Measurements from ENCODE around the gene SCT.

Gene SCT
- long read RNA-seq: 0 reads

- TF ChIP-seq POLR2AphosphoS5 (IDR thresholded peaks at IDR 0.05; ENCODE audit: low read depth): no peak
- TF ChIP-seq GABPA (IDR thresholded peaks at IDR 0.05; ENCODE audit: low read depth): no peak
- no peak for TF ChIP-seq CTCF (IDR thresholded peaks at IDR 0.05; ENCODE audit: insufficient read depth, low read length)
- no peak for TF ChIP-seq REST (IDR thresholded peaks at IDR 0.05; ENCODE audit: insufficient replicate concordance, low read depth)
- TF ChIP-seq SPI1 (IDR thresholded peaks at IDR 0.05; ENCODE audit: borderline replicate concordance, low read depth): no peak
- H3K27me3 ChIP-seq (ENCODE audit: insufficient read depth, poor library complexity, severe bottlenecking): no peaks in the 10 kb centered on the region
- no peak within 1 kb of the TSS for H3K27ac ChIP-seq (replicated peaks)
Observed at GRCh38 chr11:626475-627307, at the start of gene SCT. Gene SCT (minus strand): TSS chr11:627181. CDS start chr11:627143, 38 bp downstream.

GRCh38 chr11:674406-674805 is 47.4 kb upstream of the SCT start:
- Histone ChIP-seq H3K27me3 (ENCODE audit: insufficient read depth, poor library complexity, severe bottlenecking) (no peaks in the 10 kb centered on the region), H3K27ac (replicated peaks) (no peak overlapping the region), H3K4me3 (replicated peaks; ENCODE audit: insufficient read depth, low read length) (no peak overlapping the region)
- DNase-seq (ENCODE audit: low read depth in 1 of 2, low spot score in 1 of 2): no peak
- no peak for TF ChIP-seq GABPA (IDR thresholded peaks at IDR 0.05; ENCODE audit: low read depth)
- no peak for TF ChIP-seq POLR2AphosphoS5 (IDR thresholded peaks at IDR 0.05; ENCODE audit: low read depth)
- no peak for TF ChIP-seq SPI1 (IDR thresholded peaks at IDR 0.05; ENCODE audit: borderline replicate concordance, low read depth)
- no peak for TF ChIP-seq REST (IDR thresholded peaks at IDR 0.05; ENCODE audit: insufficient replicate concordance, low read depth)
- no peak for TF ChIP-seq CTCF (IDR thresholded peaks at IDR 0.05; ENCODE audit: insufficient read depth, low read length)

More at GRCh38 chr11:626475-627307, at the start of gene SCT:
- no peak within 1 kb of the TSS for H3K4me3 ChIP-seq (replicated peaks; ENCODE audit: insufficient read depth, low read length)
- DNase-seq (ENCODE audit: low read depth in 1 of 2, low spot score in 1 of 2): no peak

- no peak overlapping the region for H3K27ac ChIP-seq (replicated peaks)
- no peaks in the 10 kb centered on the region for H3K27me3 ChIP-seq (ENCODE audit: insufficient read depth, poor library complexity, severe bottlenecking)
- TF ChIP-seq CTCF (IDR thresholded peaks at IDR 0.05; ENCODE audit: insufficient read depth, low read length) (no peak), SPI1 (IDR thresholded peaks at IDR 0.05; ENCODE audit: borderline replicate concordance, low read depth) (no peak), POLR2AphosphoS5 (IDR thresholded peaks at IDR 0.05; ENCODE audit: low read depth) (no peak), GABPA (IDR thresholded peaks at IDR 0.05; ENCODE audit: low read depth) (no peak), REST (IDR thresholded peaks at IDR 0.05; ENCODE audit: insufficient replicate concordance, low read depth) (no peak)
- no peak overlapping the region for H3K4me3 ChIP-seq (replicated peaks; ENCODE audit: insufficient read depth, low read length)
- no peak for DNase-seq (ENCODE audit: low read depth in 1 of 2, low spot score in 1 of 2)
Observed at GRCh38 chr11:673866-674265, 46.9 kb upstream of the SCT start.
